ENCODE data around the gene CLNK.

CLNK gene

GRCh38 chr4:10684631-10685030 lies at the start of gene CLNK:
Gene CLNK (minus strand): TSS chr4:10684768. CDS start chr4:10667869, 16,899 bp downstream.
- DNase-seq, result peak in 1 of 2 donors; percentile 55

GRCh38 chr4:10733481-10734062 lies 49.0 kb upstream of the CLNK start:
- DNase-seq, result no peak

GRCh38 chr4:10732914-10733415 lies 48.4 kb upstream of the CLNK start:
- DNase-seq, result no peak

- DNase-seq, result no peak
Observed at GRCh38 chr4:10732235-10732913, 47.8 kb upstream of the CLNK start.

GRCh38 chr4:10731690-10732089 lies 47.1 kb upstream of the CLNK start:
- no peak for DNase-seq

GRCh38 chr4:10731162-10731561 lies 46.6 kb upstream of the CLNK start:
- DNase-seq, result no peak

- DNase-seq, result no peak
Observed at GRCh38 chr4:10730590-10730989, 46.0 kb upstream of the CLNK start.

GRCh38 chr4:10730019-10730418 lies 45.5 kb upstream of the CLNK start:
- DNase-seq, result no peak

- no peak for DNase-seq
Observed at GRCh38 chr4:10729366-10729765, 44.8 kb upstream of the CLNK start.

- no peak for DNase-seq
Observed at GRCh38 chr4:10728016-10728415, 43.4 kb upstream of the CLNK start.

- no peak for DNase-seq
Observed at GRCh38 chr4:10727140-10727880, 42.7 kb upstream of the CLNK start.

- DNase-seq, result peak in 1 of 2 donors; percentile 39
Observed at GRCh38 chr4:10722957-10723356, 38.4 kb upstream of the CLNK start.

GRCh38 chr4:10721616-10722015 lies 37.0 kb upstream of the CLNK start:
- DNase-seq, result no peak

- no peak for DNase-seq
Observed at GRCh38 chr4:10716163-10716562, 31.6 kb upstream of the CLNK start.

- DNase-seq, result no peak
Observed at GRCh38 chr4:10715696-10716095, 31.1 kb upstream of the CLNK start.

GRCh38 chr4:10715135-10715534 lies 30.6 kb upstream of the CLNK start:
- DNase-seq, result no peak

GRCh38 chr4:10713591-10713990 lies 29.0 kb upstream of the CLNK start:
- no peak for DNase-seq

GRCh38 chr4:10706236-10706635 lies 21.7 kb upstream of the CLNK start:
- no peak for DNase-seq

GRCh38 chr4:10704430-10704810 lies 19.9 kb upstream of the CLNK start:
- DNase-seq, result no peak

GRCh38 chr4:10703766-10704429 lies 19.3 kb upstream of the CLNK start:
- no peak for DNase-seq

- DNase-seq, result no peak
Observed at GRCh38 chr4:10703156-10703555, 18.6 kb upstream of the CLNK start.

GRCh38 chr4:10701702-10702460 lies 17.3 kb upstream of the CLNK start:
- DNase-seq, result no peak

- no peak for DNase-seq
Observed at GRCh38 chr4:10701161-10701560, 16.6 kb upstream of the CLNK start.
